IPS-NIHi7 (cell line): ENCODE measurements around the gene A2M.

ENCODE experiments used
- DNase-seq: peaks from one replicate; pipeline ENCODE4 v3.0.0; 2012; ENCODE audit warnings: mixed read lengths; ENCODE audit errors: extremely low spot score

The A2M gene

GRCh38 chr12:9122091-9122609 is 6.4 kb upstream of the A2M start:
- DNase-seq, result no peak

- no peak for DNase-seq
Measured at GRCh38 chr12:9120487-9121184, 4.9 kb upstream of the A2M start.

- no peak for DNase-seq
Measured at GRCh38 chr12:9118158-9118557, 2.4 kb upstream of the A2M start.

GRCh38 chr12:9114946-9115345 is 773 bp downstream of the A2M start:
- no peak for DNase-seq

- no peak for DNase-seq
Measured at GRCh38 chr12:9113987-9114309, 1.8 kb downstream of the A2M start.

- DNase-seq, result no peak
Measured at GRCh38 chr12:9113296-9113986, 2.3 kb downstream of the A2M start.

- DNase-seq, result no peak
Measured at GRCh38 chr12:9112076-9112853, 3.5 kb downstream of the A2M start.

GRCh38 chr12:9111525-9111924 is 4.2 kb downstream of the A2M start:
- DNase-seq, result no peak

GRCh38 chr12:9109737-9110491 is 5.8 kb downstream of the A2M start:
- no peak for DNase-seq

- DNase-seq, result no peak
Measured at GRCh38 chr12:9109213-9109522, 6.6 kb downstream of the A2M start.

- DNase-seq, result no peak
Measured at GRCh38 chr12:9108504-9109212, 7.1 kb downstream of the A2M start.

- no peak for DNase-seq
Measured at GRCh38 chr12:9107542-9107873, 8.2 kb downstream of the A2M start.

GRCh38 chr12:9106610-9107541 is 8.8 kb downstream of the A2M start:
- DNase-seq, result no peak

GRCh38 chr12:9106067-9106466 is 9.7 kb downstream of the A2M start:
- DNase-seq, result no peak

- DNase-seq, result no peak
Measured at GRCh38 chr12:9104767-9105423, 10.8 kb downstream of the A2M start.

GRCh38 chr12:9104087-9104486 is 11.6 kb downstream of the A2M start:
- DNase-seq, result no peak

- DNase-seq, result no peak
Measured at GRCh38 chr12:9103050-9103849, 12.5 kb downstream of the A2M start.

- no peak for DNase-seq
Measured at GRCh38 chr12:9101018-9101687, 14.6 kb downstream of the A2M start.
